GM18519 (cell line): Measurements from ENCODE around the gene ARMC7.
"Not testable (repeated sequence)": the region's sequence is repeated elsewhere in the genome, so short reads cannot be mapped to it uniquely, and the experiment has no call there.

ENCODE experiments used
- ATAC-seq: cut with Tn5 transposase; IDR thresholded peaks from one replicate; pipeline ENCODE4 v1.9.1; 2021; ENCODE audit warnings: mild to moderate bottlenecking, moderate library complexity; ENCODE audit not compliant: unreplicated experiment, low FRiP score

ARMC7 gene

DNA sequence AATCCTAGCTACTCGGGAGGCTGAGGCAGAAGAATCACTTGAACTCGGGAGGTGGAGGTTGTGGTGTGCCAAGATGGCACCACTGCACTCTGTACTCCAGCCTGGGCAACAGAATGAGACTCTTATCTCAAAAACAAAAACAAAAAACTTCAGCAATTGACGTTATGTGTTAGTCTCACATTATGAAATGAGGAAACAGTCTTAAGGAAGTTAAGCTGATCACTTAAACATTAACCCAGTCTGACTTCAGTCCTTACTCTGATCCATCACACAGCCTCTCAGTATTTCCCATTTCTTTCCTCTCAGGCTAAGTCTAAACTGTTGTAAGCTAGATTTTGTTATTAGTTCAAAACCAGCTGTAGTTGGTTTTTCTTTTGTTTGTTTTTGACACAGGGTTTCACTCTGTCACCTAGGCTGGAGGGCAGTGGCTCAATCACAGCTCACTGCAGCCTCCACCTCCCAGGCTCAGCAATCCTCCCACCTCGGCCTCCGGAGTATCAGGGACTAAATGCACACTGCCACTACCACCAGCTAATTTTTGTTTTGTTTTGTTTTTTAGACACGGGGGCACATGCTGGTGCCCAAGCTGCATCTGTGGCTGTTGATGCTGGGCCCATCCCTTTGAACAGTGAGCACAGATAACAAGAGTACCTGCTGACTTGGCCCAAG, 38.2 kb downstream of the ARMC7 start:
- no peak for ATAC-seq

DNA sequence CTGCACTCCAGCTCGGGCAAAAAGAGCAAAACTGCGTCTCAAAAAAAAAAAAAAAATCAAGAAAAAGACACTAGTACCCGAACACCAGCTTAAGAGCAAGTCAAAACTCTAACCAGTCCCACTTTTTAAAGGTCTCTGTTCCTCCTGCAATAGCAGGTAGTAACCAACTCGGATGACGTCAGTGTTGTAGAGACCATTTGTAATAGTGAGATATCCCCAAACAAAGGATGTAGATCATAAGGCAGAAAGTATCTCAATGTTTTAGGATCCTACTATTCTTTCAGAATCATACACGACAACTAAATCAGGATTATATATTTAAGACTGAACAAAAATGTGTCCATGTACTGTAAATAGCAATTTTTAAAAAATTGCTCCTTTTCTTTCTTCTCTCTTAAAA, 42.2 kb downstream of the ARMC7 start:
- no peak for ATAC-seq

DNA sequence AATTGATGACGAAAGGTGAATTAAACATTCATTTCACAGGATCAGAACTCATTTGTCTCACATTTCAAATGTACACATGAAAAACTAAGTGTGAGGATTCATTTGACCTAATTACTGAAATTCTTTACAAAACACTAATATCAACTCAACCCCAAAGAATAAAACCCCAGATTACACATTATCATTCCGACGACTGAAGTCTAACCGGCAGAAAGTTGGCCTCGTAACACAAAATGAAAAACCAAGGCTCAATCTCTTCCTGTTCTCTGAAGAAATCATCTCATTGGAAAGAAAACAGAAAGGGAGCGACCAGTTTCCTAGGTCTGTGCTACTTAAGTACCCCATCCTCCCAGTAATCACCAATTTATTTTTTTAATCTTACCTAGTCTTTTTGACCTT, 42.8 kb downstream of the ARMC7 start:
- no peak for ATAC-seq

DNA sequence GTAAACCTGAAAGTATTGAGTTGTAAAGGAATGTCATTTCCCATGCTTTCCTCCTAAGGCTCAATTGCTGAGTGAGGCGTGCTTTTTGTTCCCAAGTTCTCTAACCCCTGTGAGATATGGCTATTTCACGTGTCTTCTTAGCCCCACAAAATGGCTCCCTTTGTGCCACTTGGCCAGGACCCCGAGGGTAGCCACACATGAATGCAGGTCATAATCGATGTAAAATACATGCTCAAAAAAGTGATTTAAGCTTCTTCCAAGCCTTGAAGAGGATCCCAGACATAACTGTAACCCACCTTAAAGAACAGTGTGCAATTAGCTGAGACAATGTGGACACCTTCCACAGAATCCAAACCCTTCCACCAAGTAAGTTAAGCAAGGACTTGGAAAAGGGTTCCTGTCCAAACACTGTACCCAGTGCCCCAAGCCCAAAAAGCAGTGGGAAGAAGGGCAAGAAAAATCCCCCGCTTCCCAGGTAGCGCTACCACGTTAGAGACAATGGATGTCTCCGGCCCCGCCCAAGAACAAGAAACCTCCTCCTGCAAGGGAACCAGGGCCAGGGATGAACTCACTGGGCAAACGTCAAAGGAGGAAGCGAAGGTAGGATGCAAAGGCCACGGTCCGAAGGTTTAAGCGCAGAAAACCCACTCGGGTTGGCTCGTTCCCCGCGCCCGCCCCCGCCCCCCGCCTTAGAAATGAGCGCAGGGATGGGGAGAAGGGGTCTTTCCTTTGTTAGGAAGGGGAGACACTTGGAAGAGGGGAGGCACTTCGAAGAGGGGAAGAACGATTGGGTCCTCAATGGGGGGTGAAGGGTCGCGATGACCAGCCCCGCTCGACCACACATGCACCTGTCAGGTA, 43.4 kb downstream of the ARMC7 start:
- ATAC-seq: no peak

DNA sequence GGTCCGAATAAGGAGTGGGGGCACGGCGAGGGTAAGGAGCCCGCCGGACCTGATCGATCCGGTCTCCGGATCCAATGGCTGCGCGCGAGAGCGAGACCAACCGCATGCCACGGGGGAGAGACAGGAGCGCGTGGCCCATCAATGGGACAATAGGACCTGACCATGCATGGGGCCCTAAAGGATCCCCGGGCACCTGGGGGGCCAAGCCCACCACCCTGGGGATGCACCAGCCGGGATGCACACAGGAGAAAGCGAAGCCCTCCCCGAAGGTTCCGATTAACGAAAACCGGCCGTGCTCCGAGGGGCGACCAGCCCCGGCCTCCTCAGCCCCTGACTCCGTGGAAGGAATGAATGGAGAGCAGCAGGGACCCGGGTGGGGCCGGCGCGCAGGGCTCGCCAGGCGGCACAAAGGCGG, 44.0 kb downstream of the ARMC7 start:
- ATAC-seq: peak; percentile 18

DNA sequence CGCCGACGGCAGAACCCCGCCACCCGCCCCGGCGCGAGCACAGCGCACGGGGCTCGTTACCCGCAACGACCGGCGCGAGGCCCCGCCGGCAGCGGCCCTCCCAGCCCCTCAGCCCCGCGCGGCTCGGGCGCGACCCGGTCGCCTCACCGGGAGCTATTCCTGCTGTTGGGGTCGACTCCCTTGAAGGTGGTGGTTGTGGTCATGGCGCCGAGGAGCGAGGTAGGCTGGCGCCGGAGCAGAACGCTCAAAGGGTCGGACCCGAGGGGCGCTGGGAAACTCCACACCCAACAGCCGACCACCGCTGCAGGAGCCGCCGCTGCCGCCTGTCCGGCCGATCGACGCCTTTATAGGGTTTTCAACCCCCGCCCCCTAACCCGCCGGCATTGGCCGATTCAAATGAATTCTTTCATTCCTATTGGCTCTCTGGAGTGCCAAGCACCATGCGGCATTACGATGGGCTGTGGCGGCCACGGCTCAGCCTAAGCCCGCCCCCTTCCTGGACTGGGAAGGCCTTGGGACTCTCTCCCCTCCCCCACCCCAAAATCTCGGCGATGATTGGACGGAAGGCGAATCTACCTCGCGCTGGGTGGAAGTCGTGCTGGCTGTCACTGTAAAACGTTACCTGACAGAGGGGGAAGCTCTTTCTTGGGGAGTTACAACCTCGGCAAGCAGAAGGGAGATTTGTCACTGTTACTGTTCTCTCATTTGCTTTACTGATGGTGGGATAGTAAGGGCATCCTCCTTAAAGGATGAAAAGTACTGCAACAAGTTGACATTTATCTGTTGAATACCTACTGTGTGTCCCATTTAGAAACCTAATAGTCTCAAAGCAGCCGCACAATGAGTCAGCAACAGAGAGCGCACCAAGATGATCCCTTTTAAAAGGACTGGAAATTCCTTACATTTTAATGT, 44.7 kb downstream of the ARMC7 start, which contains the start of gene JPT1:
Gene JPT1, minus strand, starts transcription at position 318 of the 912 bp plus-strand sequence. Its CDS starts 115 bp downstream, at position 203.
- peak; percentile 90 for ATAC-seq

DNA sequence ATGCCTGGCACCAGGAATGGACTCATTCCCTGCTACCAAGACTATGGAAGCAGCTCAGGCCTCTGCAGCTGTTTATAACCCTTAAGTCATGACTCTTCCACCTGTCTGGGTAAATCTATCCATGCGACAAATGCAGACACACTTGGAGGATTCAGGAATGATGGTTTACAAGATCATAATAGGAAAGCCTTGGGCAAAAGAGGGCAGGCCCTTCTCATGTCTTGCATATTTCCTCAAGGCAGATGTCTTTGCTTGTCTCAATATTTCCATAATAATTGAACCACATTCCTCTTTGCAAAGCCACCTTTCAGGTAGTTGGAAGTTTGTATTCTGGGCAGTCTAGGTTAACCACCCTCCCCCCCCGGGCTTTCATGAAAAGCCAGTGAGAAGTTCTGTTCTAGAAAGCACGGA, 45.4 kb downstream of the ARMC7 start:
- no peak for ATAC-seq

DNA sequence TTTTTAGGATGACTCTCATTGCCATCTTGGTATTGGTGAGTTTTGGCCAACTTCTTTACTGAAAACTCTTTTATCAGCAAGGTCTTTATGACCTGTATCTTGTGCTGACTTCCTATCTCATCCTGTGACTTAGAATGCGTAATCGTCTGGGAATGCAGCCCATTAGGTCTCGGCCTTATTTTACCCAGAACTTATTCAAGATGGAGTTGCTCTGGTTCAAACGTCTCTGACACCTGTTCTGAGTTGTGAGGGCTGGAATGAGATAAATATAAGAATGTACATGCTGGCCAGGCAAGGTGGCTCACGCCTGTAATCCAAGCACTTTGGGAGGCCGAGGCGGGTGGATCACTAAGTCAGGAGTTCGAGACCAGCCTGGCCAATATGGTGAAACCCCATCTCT, 48.7 kb downstream of the ARMC7 start:
- ATAC-seq: not testable (repeated sequence)

DNA sequence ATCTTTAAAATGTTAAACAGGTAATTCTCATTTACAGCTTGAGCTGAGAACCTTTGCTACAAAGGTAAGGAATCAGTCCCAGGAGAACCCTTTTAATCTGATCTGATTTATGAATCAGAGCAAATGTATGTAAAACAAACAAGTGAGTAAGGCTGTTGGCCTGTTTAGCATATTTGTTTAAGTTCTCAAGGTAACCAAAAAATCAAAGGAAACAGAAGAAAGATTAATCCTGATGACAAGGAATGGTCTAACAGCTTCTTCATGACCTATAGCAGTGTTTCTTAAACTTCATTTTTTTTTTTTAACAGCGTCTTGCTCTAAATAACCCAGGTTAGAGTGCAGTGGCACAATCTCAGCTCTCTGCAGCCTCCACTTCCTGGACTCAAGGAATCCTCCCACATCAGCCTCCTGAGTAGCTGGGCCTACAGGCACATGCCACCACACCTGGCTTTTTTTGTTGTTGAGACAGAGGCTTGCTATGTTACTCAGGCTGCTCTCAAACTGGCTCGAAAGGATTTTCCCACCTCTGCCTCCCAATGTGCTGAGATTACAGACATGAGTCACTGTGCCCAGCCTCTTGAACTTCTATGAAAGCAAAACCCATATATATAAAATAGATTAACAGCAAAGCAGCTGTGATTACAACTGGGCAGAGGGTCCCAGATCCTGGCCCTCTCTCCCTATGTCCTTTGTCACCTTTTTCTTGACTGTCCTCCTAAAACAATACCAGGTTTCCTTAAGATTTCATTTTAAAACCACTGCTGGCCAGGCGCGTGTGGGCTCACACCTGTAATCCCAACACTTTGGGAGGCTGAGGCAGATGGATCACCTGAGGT, 49.6 kb downstream of the ARMC7 start:
- ATAC-seq: no peak

DNA sequence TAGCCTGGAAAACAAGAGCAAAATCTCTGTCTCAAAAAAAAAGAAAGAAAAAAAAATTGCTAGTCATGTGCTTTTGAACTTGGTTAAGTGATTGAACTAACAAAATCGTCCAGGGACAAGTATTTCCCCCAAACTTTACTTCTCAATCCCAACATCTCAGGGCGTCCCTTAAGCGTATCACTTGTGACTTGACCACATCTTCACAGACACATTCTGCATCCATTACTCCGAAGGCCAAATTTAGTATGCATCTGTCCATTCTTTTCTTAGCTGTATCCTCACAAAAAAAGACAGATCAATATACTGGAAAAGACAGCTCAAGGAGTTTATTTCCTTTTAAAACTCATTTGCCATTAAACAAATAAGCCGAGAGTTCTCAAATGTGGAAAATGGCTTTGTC, 50.4 kb downstream of the ARMC7 start:
- ATAC-seq: no peak

DNA sequence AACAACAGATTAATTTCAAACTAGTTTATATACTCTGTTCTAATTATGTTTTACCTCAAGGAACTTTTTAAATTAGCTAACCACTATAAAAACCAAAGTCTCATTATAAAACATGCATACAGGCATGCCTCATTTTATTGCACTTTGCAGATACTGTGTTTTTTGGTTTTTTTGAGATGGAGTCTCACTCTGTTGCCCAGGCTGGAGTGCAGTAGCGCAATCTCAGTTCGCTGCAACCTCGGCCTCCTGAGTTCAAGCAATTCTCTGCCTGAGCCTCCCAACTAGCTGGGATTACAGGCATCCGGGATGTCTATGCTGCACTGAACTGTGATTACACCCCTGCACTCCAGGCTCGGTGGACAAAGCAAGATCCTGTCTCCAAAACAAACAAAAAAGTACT, 53.3 kb downstream of the ARMC7 start:
- no peak for ATAC-seq

DNA sequence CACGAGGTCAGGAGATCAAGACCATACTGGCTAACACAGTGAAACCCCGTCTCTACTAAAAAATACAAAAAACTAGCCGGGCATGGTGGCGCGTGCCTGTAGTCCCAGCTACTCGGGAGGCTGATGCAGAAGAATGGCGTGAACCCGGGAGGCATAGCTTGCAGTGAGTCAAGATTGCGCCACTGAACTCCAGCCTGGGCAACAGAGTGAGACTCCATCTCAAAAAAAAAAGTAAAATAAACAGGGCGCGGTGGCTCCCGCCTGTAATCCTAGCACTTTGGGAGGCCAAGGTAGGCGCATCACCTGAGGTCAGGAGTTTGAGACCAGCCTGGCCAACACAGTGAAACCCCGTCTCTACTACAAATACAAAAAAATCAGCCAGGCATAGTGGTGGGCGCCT, 54.8 kb downstream of the ARMC7 start:
- ATAC-seq: not testable (repeated sequence)

DNA sequence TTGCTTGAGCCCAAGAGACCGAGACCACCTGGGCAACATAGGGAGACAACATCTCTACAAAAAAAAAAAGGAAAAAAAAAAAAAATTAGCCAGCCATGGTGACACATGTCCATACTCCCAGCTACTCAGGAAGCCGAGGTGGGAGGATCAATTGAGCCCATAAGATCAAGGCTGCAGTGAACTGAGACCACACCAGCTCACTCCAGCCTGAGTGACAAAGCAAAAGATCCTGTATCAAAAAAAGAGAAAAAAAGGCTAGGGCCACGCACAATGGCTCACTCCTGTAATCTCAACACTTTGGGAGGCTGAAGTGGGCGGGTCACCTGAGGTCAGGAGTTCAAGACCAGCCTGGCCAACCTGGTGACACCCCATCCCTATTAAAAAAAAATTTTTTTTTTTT, 59.2 kb downstream of the ARMC7 start:
- ATAC-seq: no peak

DNA sequence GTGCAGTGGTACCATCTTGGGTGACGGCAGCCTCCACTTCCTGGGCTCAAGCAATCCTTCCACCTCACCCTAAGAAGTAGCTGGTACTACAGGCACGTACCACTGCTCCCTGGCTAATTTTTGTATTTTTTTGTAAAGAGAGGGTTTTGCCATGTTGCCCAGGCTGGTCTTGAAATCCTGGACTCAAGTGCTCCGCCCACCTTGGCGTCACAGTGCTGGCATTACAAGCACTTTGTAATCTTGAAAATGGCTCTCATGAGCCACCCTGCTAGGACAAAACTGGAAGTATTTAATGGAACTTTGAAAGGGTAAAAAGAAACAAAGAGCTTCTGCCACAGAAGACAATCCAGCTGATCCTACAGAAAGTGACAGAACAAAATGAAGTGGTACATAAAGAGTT, 63.8 kb downstream of the ARMC7 start:
- no peak for ATAC-seq

DNA sequence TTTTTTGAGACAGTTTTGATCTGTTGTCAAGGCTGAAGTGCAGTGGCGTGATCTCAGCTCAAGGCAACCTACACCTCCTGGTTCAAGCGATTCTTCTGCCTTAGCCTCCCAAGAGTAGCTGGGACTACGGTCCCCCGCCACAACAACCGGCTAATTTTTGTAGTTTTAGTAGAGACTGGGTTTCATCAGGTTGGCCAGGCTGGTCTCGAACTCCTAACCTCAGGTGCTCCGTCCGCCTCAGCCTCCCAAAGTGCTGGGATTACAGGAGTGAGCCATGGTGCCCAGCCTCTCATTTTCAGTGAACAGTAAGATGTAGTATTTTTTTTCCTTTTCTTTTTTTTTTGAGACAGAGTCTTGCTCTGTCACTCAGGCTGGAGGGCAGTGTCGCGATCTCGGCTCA, 65.2 kb downstream of the ARMC7 start:
- ATAC-seq: no peak

DNA sequence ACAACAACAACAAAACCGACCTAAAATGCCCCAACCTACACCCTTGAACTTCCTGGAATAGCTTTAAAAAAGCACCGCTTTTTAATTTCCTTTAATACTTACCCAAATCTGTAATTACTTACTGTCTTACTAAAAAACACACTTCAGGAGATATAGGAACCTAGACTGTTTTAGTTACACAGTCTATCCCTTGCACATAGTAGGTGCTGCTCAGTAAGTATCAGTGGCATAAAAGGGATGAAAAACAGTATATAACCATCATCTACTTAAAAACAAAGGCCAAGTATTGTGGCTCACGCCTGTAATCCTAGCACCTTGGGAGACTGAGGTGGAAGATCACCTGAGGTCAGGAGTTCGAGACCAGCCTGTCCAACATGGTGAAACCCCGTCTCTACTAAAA, 66.9 kb downstream of the ARMC7 start:
- ATAC-seq: no peak

DNA sequence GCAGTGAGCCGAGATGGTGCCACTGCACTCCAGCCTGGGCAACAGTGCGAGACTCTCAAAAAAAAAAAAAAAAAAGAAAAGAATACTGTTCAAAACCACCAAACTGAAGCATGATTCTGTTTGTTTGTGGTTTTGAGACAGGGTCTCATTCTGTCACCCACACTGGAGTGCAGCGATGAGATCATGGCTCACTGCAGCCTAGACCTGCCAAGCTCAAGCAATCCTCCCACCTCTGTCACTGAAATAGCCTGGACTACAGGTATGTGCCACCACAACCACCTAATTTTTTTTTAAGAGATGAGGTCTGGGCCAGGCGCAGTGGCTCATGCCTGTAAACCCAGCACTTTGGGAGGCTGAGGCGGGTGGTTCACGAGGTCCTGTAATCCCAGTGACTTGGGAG, 68.7 kb downstream of the ARMC7 start:
- ATAC-seq: no peak
